OCI-LY3 (cell line): Measurements from ENCODE around the gene WARS2.

Source experiments
- H2AFZ ChIP-seq: fragments of 200-600, 300-600 bp; shearing (Covaris generic); 2 replicates; pipeline ENCODE4 v1.6.0; 2014; ENCODE audit warnings: antibody characterized with exemption, low read depth, low read length
- H3K27ac ChIP-seq: fragments of 200-600, 300-600 bp; sonication (generic); 2 replicates; pipeline ENCODE4 v1.5.1; 2014; ENCODE audit warnings: mild to moderate bottlenecking, low read length, moderate library complexity, mixed read lengths
- H3K27me3 ChIP-seq: fragments of 200-600, 300-600 bp; sonication (generic); 2 replicates; pipeline ENCODE4 v1.6.1; 2014; ENCODE audit warnings: low read depth, low read length, mixed read lengths
- H3K36me3 ChIP-seq: fragments of 200-600, 300-600 bp; sonication (generic); replicated peaks from 2 replicates; pipeline ENCODE3; 2014; ENCODE audit warnings: low read depth, low read length, mixed read lengths
- H3K4me1 ChIP-seq: fragments of 300-600, 200-600 bp; sonication (generic); 2 replicates; pipeline ENCODE4 v1.6.1; 2014; ENCODE audit warnings: low read length, mixed read lengths
- H3K4me2 ChIP-seq: fragments of 200-600, 300-600 bp; sonication (generic); 2 replicates; pipeline ENCODE4 v1.6.1; 2014; ENCODE audit warnings: low read length, mixed read lengths
- H3K4me3 ChIP-seq: fragments of 300-600, 200-600 bp; sonication (generic); 2 replicates; pipeline ENCODE4 v1.5.1; 2014; ENCODE audit warnings: antibody characterized with exemption, mild to moderate bottlenecking, low read length, moderate library complexity
- H3K79me2 ChIP-seq: fragments of 300-600, 200-600 bp; shearing (Covaris generic); 2 replicates; pipeline ENCODE4 v1.6.1; 2014; ENCODE audit warnings: mild to moderate bottlenecking, low read length, mixed read lengths
- H3K9ac ChIP-seq: fragments of 300-600, 200-600 bp; shearing (Covaris generic); 2 replicates; pipeline ENCODE4 v1.6.0; 2014; ENCODE audit warnings: mild to moderate bottlenecking, low read length, moderate library complexity
- H3K9me3 ChIP-seq: fragments of 200-600, 300-600 bp; shearing (Covaris generic); 2 replicates; pipeline ENCODE4 v1.6.1; 2014; ENCODE audit warnings: low read length, mixed read lengths; ENCODE audit not compliant: insufficient read depth
- H4K20me1 ChIP-seq: fragments of 200-600, 300-600 bp; sonication (generic); 2 replicates; pipeline ENCODE4 v1.6.1; 2016; ENCODE audit warnings: low read length, mixed read lengths; ENCODE audit not compliant: insufficient read depth
- CTCF ChIP-seq: fragments of 200-600, 300-600 bp; sonication (generic); IDR thresholded peaks from 2 replicates; pipeline ENCODE4 v1.5.1; 2014; ENCODE audit warnings: antibody characterized with exemption, low read length, low read depth
- EZH2phosphoT487 ChIP-seq: fragments of 200-600 bp; shearing (Covaris generic); IDR thresholded peaks from 2 replicates; pipeline ENCODE4 v1.6.1; 2018; ENCODE audit warnings: antibody characterized with exemption, mixed run types, low read depth

The WARS2 gene

GRCh38 chr1:119102051-119102450 lies 38.4 kb downstream of the WARS2 start:
- Histone ChIP-seq H3K27me3 (no peaks in the 10 kb centered on the region), H3K4me2 (no peak overlapping the region), H3K4me1 (no peaks in the 10 kb centered on the region), H4K20me1 (no peaks in the 10 kb centered on the region), H3K9ac (no peak overlapping the region), H3K27ac (no peak overlapping the region), H3K9me3 (no peaks in the 10 kb centered on the region), H2AFZ (no peak overlapping the region), H3K4me3 (no peak overlapping the region), H3K36me3 (no peaks in the 10 kb centered on the region), H3K79me2 (no peaks in the 10 kb centered on the region)
- no peak for TF ChIP-seq EZH2phosphoT487
- no peak for TF ChIP-seq CTCF

GRCh38 chr1:119101563-119101962 lies 38.9 kb downstream of the WARS2 start:
- Histone ChIP-seq H3K27me3 (no peaks in the 10 kb centered on the region), H3K27ac (no peak overlapping the region), H4K20me1 (no peaks in the 10 kb centered on the region), H3K9ac (no peak overlapping the region), H3K9me3 (no peaks in the 10 kb centered on the region), H3K4me1 (no peaks in the 10 kb centered on the region), H3K4me2 (no peak overlapping the region), H3K4me3 (no peak overlapping the region), H3K36me3 (no peaks in the 10 kb centered on the region), H2AFZ (no peak overlapping the region), H3K79me2 (no peaks in the 10 kb centered on the region)
- no peak for TF ChIP-seq EZH2phosphoT487
- TF ChIP-seq CTCF = no peak

GRCh38 chr1:119099775-119100174 lies 40.7 kb downstream of the WARS2 start:
- H3K27ac ChIP-seq = no peak overlapping the region
- no peak overlapping the region for H3K4me3 ChIP-seq
- no peaks in the 10 kb centered on the region for H3K36me3 ChIP-seq
- no peak overlapping the region for H3K9ac ChIP-seq
- H3K27me3 ChIP-seq = no peaks in the 10 kb centered on the region
- H3K9me3 ChIP-seq = no peaks in the 10 kb centered on the region
- no peak for TF ChIP-seq CTCF
- no peak for TF ChIP-seq EZH2phosphoT487
- no peaks in the 10 kb centered on the region for H3K4me1 ChIP-seq
- no peak overlapping the region for H2AFZ ChIP-seq
- H3K4me2 ChIP-seq = no peak overlapping the region
- no peaks in the 10 kb centered on the region for H3K79me2 ChIP-seq
- H4K20me1 ChIP-seq = no peaks in the 10 kb centered on the region

- Histone ChIP-seq H2AFZ (no peak overlapping the region), H3K27me3 (no peaks in the 10 kb centered on the region), H3K36me3 (no peaks in the 10 kb centered on the region), H3K4me3 (no peak overlapping the region), H3K4me1 (no peaks in the 10 kb centered on the region), H3K27ac (no peak overlapping the region), H3K79me2 (no peaks in the 10 kb centered on the region), H4K20me1 (no peaks in the 10 kb centered on the region), H3K9me3 (no peaks in the 10 kb centered on the region), H3K9ac (no peak overlapping the region), H3K4me2 (no peak overlapping the region)
- TF ChIP-seq EZH2phosphoT487 (no peak), CTCF (no peak)
These were observed 43.1 kb downstream of the WARS2 start for GRCh38 chr1:119097380-119097779.
